ENCODE data around the gene DAB2IP. TPM values are rescaled to one million over a fixed set of nuclear protein-coding genes. Genes with fewer than 3 reads are reported as not detected.

DAB2IP gene
- total RNA-seq, 1 donor from 2014 or later, result 0.75 TPM

GRCh38 chr9:121627427-121627826 is 24.0 kb upstream of the DAB2IP start:
- no peak for TF ChIP-seq CTCF (IDR thresholded peaks at IDR 0.05)
- H3K9me3 Mint-ChIP-seq, result no peaks in the 10 kb centered on the region
- ATAC-seq (ENCODE audit: low read depth) (no peak), DNase-seq (no peak)
- no peak overlapping the region for H3K27ac Mint-ChIP-seq
- intact Hi-C loops (cut with micrococcal nuclease), result no loop called here
- H3K4me1 Mint-ChIP-seq, result no peaks in the 10 kb centered on the region
- POLR2A ChIA-PET, result no interaction called here
- CTCF ChIA-PET, result no interaction called here
- H3K27me3 Mint-ChIP-seq, result peaks cover 19% of the 10 kb centered on the region
- H3K4me3 Mint-ChIP-seq, result no peak overlapping the region
- no peaks in the 10 kb centered on the region for H3K36me3 Mint-ChIP-seq (ENCODE audit: low read depth)

DNA sequence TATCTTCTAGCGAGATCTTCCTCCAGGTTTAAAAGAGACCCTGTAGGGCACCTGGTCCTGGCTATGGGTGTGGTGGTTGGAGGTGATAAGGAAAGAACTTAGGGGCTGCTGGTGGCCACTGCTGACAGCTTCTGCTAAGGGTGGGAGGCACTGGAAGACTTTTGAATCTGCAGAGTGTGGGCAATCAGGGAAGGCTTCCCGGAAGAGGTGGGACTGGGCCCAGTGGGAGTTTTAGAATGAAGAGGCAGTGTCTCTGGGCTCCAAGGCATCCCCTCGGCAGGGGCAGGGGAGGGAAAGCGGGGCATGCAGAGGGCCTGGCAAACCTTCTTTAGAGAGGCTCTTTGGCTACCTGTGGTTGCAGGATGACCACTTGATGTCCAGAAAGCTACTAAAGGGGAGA is 23.0 kb upstream of the DAB2IP start:
- TF ChIP-seq CTCF (IDR thresholded peaks at IDR 0.05), result no peak
- H3K9me3 Mint-ChIP-seq, result no peaks in the 10 kb centered on the region
- ATAC-seq (ENCODE audit: low read depth), result no peak
- intact Hi-C loops (cut with micrococcal nuclease), result no loop called here
- ChIA-PET CTCF (no interaction called here), POLR2A (no interaction called here)
- H3K27ac Mint-ChIP-seq, result no peak overlapping the region
- H3K4me3 Mint-ChIP-seq, result no peak overlapping the region
- H3K27me3 Mint-ChIP-seq, result peaks cover 20% of the 10 kb centered on the region
- DNase-seq, result no peak
- no peaks in the 10 kb centered on the region for H3K4me1 Mint-ChIP-seq
- H3K36me3 Mint-ChIP-seq (ENCODE audit: low read depth), result no peaks in the 10 kb centered on the region

GRCh38 chr9:121631115-121631514 is 20.3 kb upstream of the DAB2IP start:
- H3K27me3 Mint-ChIP-seq, result peaks cover 22% of the 10 kb centered on the region
- H3K36me3 Mint-ChIP-seq (ENCODE audit: low read depth), result no peaks in the 10 kb centered on the region
- DNase-seq (no peak), ATAC-seq (ENCODE audit: low read depth) (no peak)
- ChIA-PET POLR2A (no interaction called here), CTCF (no interaction called here)
- no peak for TF ChIP-seq CTCF (IDR thresholded peaks at IDR 0.05)
- no peak overlapping the region for H3K4me3 Mint-ChIP-seq
- H3K27ac Mint-ChIP-seq, result no peak overlapping the region
- intact Hi-C loops (cut with micrococcal nuclease), result no loop called here
- H3K9me3 Mint-ChIP-seq, result no peaks in the 10 kb centered on the region
- peaks cover 4% of the 10 kb centered on the region for H3K4me1 Mint-ChIP-seq

GRCh38 chr9:121631978-121632418 is 19.4 kb upstream of the DAB2IP start:
- H3K27me3 Mint-ChIP-seq, result peaks cover 23% of the 10 kb centered on the region
- TF ChIP-seq CTCF (IDR thresholded peaks at IDR 0.05), result no peak
- intact Hi-C loops (cut with micrococcal nuclease), result no loop called here
- ChIA-PET CTCF (no interaction called here), POLR2A (no interaction called here)
- no peak overlapping the region for H3K27ac Mint-ChIP-seq
- no peak for ATAC-seq (ENCODE audit: low read depth)
- H3K9me3 Mint-ChIP-seq, result no peaks in the 10 kb centered on the region
- H3K4me3 Mint-ChIP-seq, result no peak overlapping the region
- H3K4me1 Mint-ChIP-seq, result peaks cover 4% of the 10 kb centered on the region
- no peak for DNase-seq
- H3K36me3 Mint-ChIP-seq (ENCODE audit: low read depth), result no peaks in the 10 kb centered on the region

- TF ChIP-seq CTCF (IDR thresholded peaks at IDR 0.05), result no peak
- ChIA-PET POLR2A (no interaction called here), CTCF (no interaction called here)
- H3K4me3 Mint-ChIP-seq, result no peak overlapping the region
- no peak overlapping the region for H3K27ac Mint-ChIP-seq
- H3K27me3 Mint-ChIP-seq, result peaks cover 27% of the 10 kb centered on the region
- no peak for ATAC-seq (ENCODE audit: low read depth)
- H3K4me1 Mint-ChIP-seq, result peaks cover 4% of the 10 kb centered on the region
- DNase-seq, result no peak
- H3K36me3 Mint-ChIP-seq (ENCODE audit: low read depth), result no peaks in the 10 kb centered on the region
- intact Hi-C loops (cut with micrococcal nuclease), result no loop called here
- no peaks in the 10 kb centered on the region for H3K9me3 Mint-ChIP-seq
Observed at GRCh38 chr9:121633119-121633714, 18.2 kb upstream of the DAB2IP start.
